DOHH2 (cell line): ENCODE results near the gene RAET1G.
"Not testable (repeated sequence)": the region's sequence is repeated elsewhere in the genome, so short reads cannot be mapped to it uniquely, and the experiment has no call there.

ENCODE experiments used
- CTCF ChIP-seq: fragments of 200-600 bp; sonication (generic); IDR thresholded peaks from one replicate; pipeline ENCODE4 v1.5.1; 2014; ENCODE audit warnings: antibody characterized with exemption, mild to moderate bottlenecking, low read depth, low read length; ENCODE audit not compliant: poor library complexity, severe bottlenecking
- EZH2phosphoT487 ChIP-seq: fragments of 200-600 bp; sonication (generic); IDR thresholded peaks from 2 replicates; pipeline ENCODE4 v1.6.1; 2017; ENCODE audit warnings: borderline replicate concordance, mild to moderate bottlenecking, antibody characterized with exemption, low read length, moderate library complexity, mixed read lengths

- not testable (repeated sequence) for TF ChIP-seq CTCF, EZH2phosphoT487
Measured at GRCh38 chr6:149958124-149958523, 35.2 kb upstream of the RAET1G start.
